AG09309 (cell line): ENCODE measurements around the gene RASIP1.

Source experiments
- DNase-seq: peaks from one replicate; pipeline ENCODE4 v3.0.0-alpha.2; 2010; ENCODE audit warnings: low read depth
- H3K4me3 ChIP-seq: 2 replicates; pipeline ENCODE4 v1.5.1; 2011; ENCODE audit warnings: mild to moderate bottlenecking, low read depth, low read length, moderate library complexity; ENCODE audit not compliant: control insufficient read depth
- CTCF ChIP-seq: IDR thresholded peaks from 2 replicates; pipeline ENCODE4 v1.5.1; 2011; ENCODE audit warnings: mild to moderate bottlenecking, low read depth, low read length, inconsistent platforms; ENCODE audit not compliant: insufficient read depth, control insufficient read depth; ENCODE audit errors: missing control alignments

RASIP1 gene

GRCh38 chr19:48674216-48674809 is 66.1 kb downstream of the RASIP1 start:
- no peak overlapping the region for H3K4me3 ChIP-seq
- DNase-seq, result no peak
- TF ChIP-seq CTCF, result no peak

GRCh38 chr19:48673436-48674100 is 66.8 kb downstream of the RASIP1 start:
- DNase-seq, result no peak
- no peak for TF ChIP-seq CTCF
- no peak overlapping the region for H3K4me3 ChIP-seq

GRCh38 chr19:48672994-48673393 is 67.4 kb downstream of the RASIP1 start, which contains the start of gene NTN5:
Gene NTN5, minus strand, starts transcription at chr19:48673017. Its CDS starts 2,031 bp downstream, at chr19:48670986.
- H3K4me3 ChIP-seq, result no peak within 1 kb of the TSS

GRCh38 chr19:48671446-48671995 is 68.9 kb downstream of the RASIP1 start:
- no peak for TF ChIP-seq CTCF
- no peak overlapping the region for H3K4me3 ChIP-seq
- no peak for DNase-seq

More at GRCh38 chr19:48672994-48673393, 67.4 kb downstream of the RASIP1 start, which contains the start of gene NTN5:
- DNase-seq, result no peak
- TF ChIP-seq CTCF, result no peak

- DNase-seq, result no peak
- no peak overlapping the region for H3K4me3 ChIP-seq
- no peak for TF ChIP-seq CTCF
Observed at GRCh38 chr19:48670699-48671445, 69.5 kb downstream of the RASIP1 start.
